Iris pigment epithelial cell (primary cell): ENCODE data around the gene MDH1.
A peak's percentile ranks its signal among the peaks of the same experiment; 100 is the strongest.

ENCODE experiments used
- DNase-seq: peaks from one replicate; pipeline ENCODE4 v3.0.0-alpha.2; 2011; ENCODE audit warnings: low read depth

The MDH1 gene

DNA sequence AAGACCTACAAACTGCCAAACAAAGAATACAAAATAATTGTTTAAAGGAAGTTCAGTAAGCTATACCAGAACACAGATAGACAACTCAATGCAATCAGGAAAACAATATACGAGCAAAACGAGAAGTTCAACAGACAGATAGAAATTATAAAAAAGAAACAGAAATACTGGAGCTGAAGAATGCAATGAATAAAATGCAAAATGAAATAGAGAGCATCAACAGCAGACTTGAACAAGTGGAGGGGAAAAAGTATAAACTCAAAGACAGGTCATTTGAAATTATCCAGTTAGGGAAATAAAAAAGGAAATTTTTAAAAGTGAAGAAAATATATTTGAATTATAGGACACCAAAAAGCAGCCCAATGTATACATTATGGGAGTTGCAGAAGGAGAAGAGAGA lies 43.6 kb downstream of the MDH1 start:
- DNase-seq = no peak

GRCh38 chr2:63639344-63639743 lies 50.6 kb downstream of the MDH1 start:
- DNase-seq = no peak

- no peak for DNase-seq
These were observed 54.2 kb downstream of the MDH1 start for GRCh38 chr2:63642946-63643345.

DNA sequence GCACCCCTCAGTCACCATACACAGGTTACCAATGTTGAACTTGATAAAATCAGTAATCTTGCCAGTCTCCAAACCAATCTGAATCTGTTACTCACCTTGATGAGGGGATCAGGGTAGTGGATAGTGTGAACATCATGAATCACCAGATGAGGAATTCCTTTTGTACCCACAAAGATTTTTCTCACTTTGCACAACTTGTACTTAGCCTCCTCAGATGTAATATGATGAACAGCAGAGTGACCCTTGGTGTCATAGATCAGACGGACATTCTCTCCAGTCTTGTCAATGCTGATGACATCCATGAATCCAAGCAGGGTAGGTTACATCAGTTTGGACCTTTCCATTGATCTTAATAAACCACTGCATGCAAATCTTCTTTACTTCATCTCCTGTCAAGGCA lies 54.7 kb downstream of the MDH1 start:
- DNase-seq = peak; percentile 44

GRCh38 chr2:63648632-63649031 lies 59.9 kb downstream of the MDH1 start:
- DNase-seq = no peak

DNA sequence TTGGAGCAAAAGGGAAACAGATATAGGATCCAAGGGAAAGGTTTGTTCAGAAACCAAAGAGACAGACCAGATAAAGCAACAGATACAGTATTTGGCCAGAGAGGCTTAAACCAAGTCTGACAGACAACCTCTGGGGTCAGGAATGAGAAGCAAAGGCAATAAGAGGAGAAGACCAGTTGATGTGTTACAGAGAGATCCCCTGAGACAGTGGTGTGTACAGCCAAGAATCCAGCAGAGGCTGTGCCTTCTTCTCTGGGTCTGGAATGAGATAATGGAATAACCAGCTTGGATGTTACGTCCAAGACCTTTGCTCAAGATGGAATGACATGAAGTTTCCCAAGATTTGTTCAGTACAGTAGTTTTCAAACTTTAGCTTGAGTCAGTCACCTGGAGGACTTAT lies 61.1 kb downstream of the MDH1 start:
- DNase-seq = no peak

GRCh38 chr2:63650756-63651155 lies 62.0 kb downstream of the MDH1 start:
- DNase-seq = no peak

DNA sequence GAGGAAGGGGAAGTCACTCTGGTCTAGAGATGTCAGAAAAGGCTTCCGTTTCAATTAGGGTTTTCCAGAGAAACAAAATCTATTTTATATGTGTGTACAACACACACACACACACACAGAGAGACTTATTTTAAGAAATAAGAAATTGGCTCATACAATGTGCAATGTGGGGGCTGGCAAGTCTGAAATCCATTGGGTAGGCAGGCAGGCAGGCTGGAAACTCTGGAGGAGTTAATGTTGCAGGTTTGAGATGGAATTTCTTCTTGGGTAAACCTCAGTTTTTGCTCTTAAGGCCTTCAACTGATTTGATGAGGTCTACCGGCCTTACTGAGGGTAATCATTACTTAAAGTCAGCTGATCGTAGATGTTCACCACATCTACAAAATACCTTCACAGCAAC lies 62.6 kb downstream of the MDH1 start:
- no peak for DNase-seq

GRCh38 chr2:63651861-63652651 lies 63.3 kb downstream of the MDH1 start:
- DNase-seq = no peak

- DNase-seq = no peak
These were observed 63.9 kb downstream of the MDH1 start for GRCh38 chr2:63652652-63652985.

DNA sequence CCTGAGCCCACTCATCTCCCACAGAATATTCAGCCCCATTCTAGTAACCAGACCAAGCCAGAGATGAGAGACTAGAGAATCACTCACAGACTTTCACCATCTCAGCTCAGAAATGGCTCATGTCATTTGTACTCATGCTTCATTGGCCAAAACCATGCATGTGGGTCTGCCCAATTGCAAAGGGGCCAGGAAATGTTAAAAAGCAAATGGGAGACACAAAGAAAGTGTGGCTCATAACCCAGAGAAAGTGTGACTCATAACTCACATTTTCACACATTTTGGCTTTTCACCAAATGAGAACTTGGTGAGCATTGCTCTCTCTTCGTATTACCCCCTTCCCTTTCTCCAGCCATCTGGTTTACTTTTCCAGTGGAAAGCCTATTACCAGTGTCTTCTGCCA lies 66.2 kb downstream of the MDH1 start:
- DNase-seq = peak; percentile 53
